ENCODE measurements around the gene PTPRH. TPM values are rescaled to one million over a fixed set of nuclear protein-coding genes. Genes with fewer than 3 reads are reported as not detected.
A peak's percentile ranks its signal among the peaks of the same experiment; 100 is the strongest.

Gene PTPRH
- total RNA-seq, 1 donor from 2014 or later, result 1.1 TPM

GRCh38 chr19:55251341-55252081 lies 42.2 kb upstream of the PTPRH start:
- no peaks in the 10 kb centered on the region for H3K27me3 ChIP-seq (ENCODE audit: low read depth)
- H3K36me3 ChIP-seq, result peaks cover 4% of the 10 kb centered on the region
- peak overlapping the region; percentile 8 for H3K4me3 ChIP-seq
- peak overlapping the region; percentile 60 for H3K27ac ChIP-seq (replicated peaks)
- no peak for DNase-seq
- peaks cover 95% of the 10 kb centered on the region for H3K4me1 ChIP-seq
- no peaks in the 10 kb centered on the region for H3K9me3 ChIP-seq (replicated peaks)
- TF ChIP-seq CTCF (IDR thresholded peaks at IDR 0.05; ENCODE audit: borderline replicate concordance), result no peak
- intact Hi-C loops (cut with micrococcal nuclease), result no loop called here

GRCh38 chr19:55250262-55251036 lies 41.1 kb upstream of the PTPRH start:
- Histone ChIP-seq H3K27ac (replicated peaks) (no peak overlapping the region), H3K36me3 (peaks cover 15% of the 10 kb centered on the region), H3K4me1 (peaks cover 85% of the 10 kb centered on the region), H3K27me3 (ENCODE audit: low read depth) (no peaks in the 10 kb centered on the region), H3K4me3 (no peak overlapping the region), H3K9me3 (replicated peaks) (no peaks in the 10 kb centered on the region)
- intact Hi-C loops (cut with micrococcal nuclease), result no loop called here
- no peak for DNase-seq
- TF ChIP-seq CTCF (IDR thresholded peaks at IDR 0.05; ENCODE audit: borderline replicate concordance), result no peak

DNA sequence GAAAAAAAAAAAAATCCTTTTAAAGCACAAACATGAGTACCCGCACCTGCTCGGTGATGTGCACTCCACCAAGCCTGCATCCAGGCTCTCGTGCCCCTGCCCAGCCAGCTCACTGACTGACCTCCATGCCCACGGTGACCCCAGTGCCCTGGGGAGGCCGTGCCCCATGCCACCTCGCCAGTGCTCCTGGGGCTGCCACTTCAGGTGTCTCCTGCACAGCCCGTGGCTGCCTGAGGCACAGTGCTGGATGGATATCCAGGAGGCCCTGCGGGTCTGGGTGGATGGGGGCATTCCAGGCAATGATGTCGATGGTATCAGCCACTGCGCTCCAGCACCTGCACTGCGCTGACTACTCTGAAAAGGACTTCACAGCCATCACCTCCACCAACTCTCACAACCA lies 40.5 kb upstream of the PTPRH start:
- Histone ChIP-seq H3K27me3 (ENCODE audit: low read depth) (no peaks in the 10 kb centered on the region), H3K36me3 (peaks cover 21% of the 10 kb centered on the region), H3K4me1 (peaks cover 79% of the 10 kb centered on the region), H3K4me3 (no peak overlapping the region), H3K27ac (replicated peaks) (no peak overlapping the region), H3K9me3 (replicated peaks) (no peaks in the 10 kb centered on the region)
- no peak for TF ChIP-seq CTCF (IDR thresholded peaks at IDR 0.05; ENCODE audit: borderline replicate concordance)
- no peak for DNase-seq
- intact Hi-C loops (cut with micrococcal nuclease), result no loop called here

DNA sequence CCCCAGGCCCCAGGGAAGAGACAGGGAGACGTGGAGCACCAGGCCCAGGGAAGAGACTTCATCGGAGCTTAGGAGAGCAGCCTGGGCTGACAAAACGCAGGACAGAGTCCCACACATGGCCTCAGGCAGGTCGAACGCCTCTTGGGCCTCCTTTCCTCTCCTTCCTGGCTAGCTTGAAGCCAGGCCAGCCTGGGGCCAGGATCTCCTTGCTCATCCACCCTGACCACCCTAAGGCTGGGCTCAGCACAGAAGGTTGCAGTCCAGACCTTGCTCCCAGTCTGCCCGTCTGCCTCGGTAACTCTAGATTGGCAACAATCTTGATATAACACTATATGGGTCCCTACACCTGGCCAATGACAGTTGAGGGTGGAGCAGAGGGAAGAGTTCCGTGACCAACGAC lies 39.4 kb upstream of the PTPRH start:
- intact Hi-C loops (cut with micrococcal nuclease), result no loop called here
- Histone ChIP-seq H3K27ac (replicated peaks) (no peak overlapping the region), H3K36me3 (peaks cover 33% of the 10 kb centered on the region), H3K4me1 (peaks cover 67% of the 10 kb centered on the region), H3K4me3 (no peak overlapping the region), H3K27me3 (ENCODE audit: low read depth) (no peaks in the 10 kb centered on the region), H3K9me3 (replicated peaks) (no peaks in the 10 kb centered on the region)
- TF ChIP-seq CTCF (IDR thresholded peaks at IDR 0.05; ENCODE audit: borderline replicate concordance), result no peak
- no peak for DNase-seq

GRCh38 chr19:55248166-55248675 lies 38.9 kb upstream of the PTPRH start:
- no peaks in the 10 kb centered on the region for H3K27me3 ChIP-seq (ENCODE audit: low read depth)
- H3K36me3 ChIP-seq, result peaks cover 37% of the 10 kb centered on the region
- DNase-seq, result no peak
- intact Hi-C loops (cut with micrococcal nuclease), result no loop called here
- H3K27ac ChIP-seq (replicated peaks), result peak overlapping the region; percentile 54
- no peaks in the 10 kb centered on the region for H3K9me3 ChIP-seq (replicated peaks)
- no peak overlapping the region for H3K4me3 ChIP-seq
- no peak for TF ChIP-seq CTCF (IDR thresholded peaks at IDR 0.05; ENCODE audit: borderline replicate concordance)
- H3K4me1 ChIP-seq, result peaks cover 63% of the 10 kb centered on the region

Measured in left ventricle myocardium inferior (tissue), 1 donor.